KMS-11 (cell line): ENCODE data around the gene HS6ST3.

ENCODE experiments used
- H2AFZ ChIP-seq: fragments of 200-600 bp; sonication (generic); 2 replicates; pipeline ENCODE4 v1.6.1; 2016; ENCODE audit warnings: antibody characterized with exemption, mixed run types, low read depth
- H3K27ac ChIP-seq: fragments of 200-600 bp; sonication (generic); 2 replicates; pipeline ENCODE4 v1.6.1; 2016; ENCODE audit warnings: mild to moderate bottlenecking, mixed run types
- H3K27me3 ChIP-seq: fragments of 200-600 bp; sonication (generic); 2 replicates; pipeline ENCODE4 v1.6.1; 2017; ENCODE audit warnings: mild to moderate bottlenecking, low read depth, mixed run types, moderate library complexity; ENCODE audit not compliant: insufficient read depth
- H3K36me3 ChIP-seq: fragments of 200-600 bp; sonication (generic); 2 replicates; pipeline ENCODE4 v1.6.1; 2017; ENCODE audit warnings: mild to moderate bottlenecking, mixed run types; ENCODE audit not compliant: insufficient read depth
- H3K4me1 ChIP-seq: fragments of 200-600 bp; sonication (generic); 2 replicates; pipeline ENCODE4 v1.6.1; 2016; ENCODE audit warnings: mild to moderate bottlenecking, low read depth, mixed run types; ENCODE audit not compliant: poor library complexity, severe bottlenecking
- H3K4me2 ChIP-seq: fragments of 200-600 bp; sonication (generic); 2 replicates; pipeline ENCODE4 v1.7.0; 2016; ENCODE audit warnings: mild to moderate bottlenecking, mixed run types
- H3K4me3 ChIP-seq: fragments of 200-600 bp; sonication (generic); IDR thresholded peaks from 2 replicates; pipeline ENCODE4 v1.6.1; 2017; ENCODE audit warnings: low read depth, low read length, mixed read lengths; ENCODE audit not compliant: insufficient read depth
- H3K79me2 ChIP-seq: fragments of 200-600 bp; sonication (generic); 2 replicates; pipeline ENCODE4 v1.6.1; 2016; ENCODE audit warnings: low read depth, mixed run types; ENCODE audit not compliant: insufficient read depth
- H3K9ac ChIP-seq: fragments of 200-600 bp; sonication (generic); 2 replicates; pipeline ENCODE4 v1.6.1; 2016; ENCODE audit warnings: mild to moderate bottlenecking, mixed run types
- H4K20me1 ChIP-seq: fragments of 200-600 bp; sonication (generic); 2 replicates; pipeline ENCODE4 v1.6.1; 2016; ENCODE audit warnings: mild to moderate bottlenecking, mixed run types; ENCODE audit not compliant: insufficient read depth
- TF ChIP-seq, protein P1 (sequence below): fragments of 200-600 bp; sonication (generic); conservative IDR thresholded peaks from 2 replicates; pipeline ENCODE4 v1.6.1; 2017; ENCODE audit warnings: low read depth, mild to moderate bottlenecking, antibody characterized with exemption, low read length, moderate library complexity, mixed read lengths

Gene HS6ST3

DNA sequence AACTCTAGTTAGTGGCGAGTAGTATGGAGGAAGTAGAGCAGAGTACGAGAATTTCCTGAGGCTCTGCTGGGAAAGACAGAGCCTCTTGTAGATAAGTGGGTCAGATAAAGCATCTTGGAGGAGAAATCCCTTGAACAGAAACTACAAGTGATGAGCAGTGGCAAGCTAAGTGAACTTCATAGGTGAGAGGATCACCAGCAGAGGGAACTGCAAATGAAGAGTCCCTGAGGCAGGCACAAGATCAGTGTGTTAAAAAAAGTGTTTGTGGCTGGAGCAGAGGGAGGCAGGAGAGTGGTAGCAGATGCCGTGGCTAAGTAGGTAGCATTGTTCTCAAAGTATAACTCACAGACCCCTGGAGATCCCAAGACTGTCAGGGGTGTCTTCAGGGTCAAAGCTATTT lies 437.6 kb downstream of the HS6ST3 start:
- no peaks in the 10 kb centered on the region for H4K20me1 ChIP-seq
- H3K9ac ChIP-seq: no peak overlapping the region
- TF ChIP-seq, protein P1, sequence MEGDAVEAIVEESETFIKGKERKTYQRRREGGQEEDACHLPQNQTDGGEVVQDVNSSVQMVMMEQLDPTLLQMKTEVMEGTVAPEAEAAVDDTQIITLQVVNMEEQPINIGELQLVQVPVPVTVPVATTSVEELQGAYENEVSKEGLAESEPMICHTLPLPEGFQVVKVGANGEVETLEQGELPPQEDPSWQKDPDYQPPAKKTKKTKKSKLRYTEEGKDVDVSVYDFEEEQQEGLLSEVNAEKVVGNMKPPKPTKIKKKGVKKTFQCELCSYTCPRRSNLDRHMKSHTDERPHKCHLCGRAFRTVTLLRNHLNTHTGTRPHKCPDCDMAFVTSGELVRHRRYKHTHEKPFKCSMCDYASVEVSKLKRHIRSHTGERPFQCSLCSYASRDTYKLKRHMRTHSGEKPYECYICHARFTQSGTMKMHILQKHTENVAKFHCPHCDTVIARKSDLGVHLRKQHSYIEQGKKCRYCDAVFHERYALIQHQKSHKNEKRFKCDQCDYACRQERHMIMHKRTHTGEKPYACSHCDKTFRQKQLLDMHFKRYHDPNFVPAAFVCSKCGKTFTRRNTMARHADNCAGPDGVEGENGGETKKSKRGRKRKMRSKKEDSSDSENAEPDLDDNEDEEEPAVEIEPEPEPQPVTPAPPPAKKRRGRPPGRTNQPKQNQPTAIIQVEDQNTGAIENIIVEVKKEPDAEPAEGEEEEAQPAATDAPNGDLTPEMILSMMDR: no peak
- H3K27me3 ChIP-seq: no peaks in the 10 kb centered on the region
- H3K4me2 ChIP-seq: no peak overlapping the region
- no peak overlapping the region for H3K4me3 ChIP-seq
- H3K4me1 ChIP-seq: no peaks in the 10 kb centered on the region
- no peak overlapping the region for H2AFZ ChIP-seq
- H3K79me2 ChIP-seq: no peaks in the 10 kb centered on the region
- H3K27ac ChIP-seq: no peak overlapping the region
- H3K36me3 ChIP-seq: no peaks in the 10 kb centered on the region

DNA sequence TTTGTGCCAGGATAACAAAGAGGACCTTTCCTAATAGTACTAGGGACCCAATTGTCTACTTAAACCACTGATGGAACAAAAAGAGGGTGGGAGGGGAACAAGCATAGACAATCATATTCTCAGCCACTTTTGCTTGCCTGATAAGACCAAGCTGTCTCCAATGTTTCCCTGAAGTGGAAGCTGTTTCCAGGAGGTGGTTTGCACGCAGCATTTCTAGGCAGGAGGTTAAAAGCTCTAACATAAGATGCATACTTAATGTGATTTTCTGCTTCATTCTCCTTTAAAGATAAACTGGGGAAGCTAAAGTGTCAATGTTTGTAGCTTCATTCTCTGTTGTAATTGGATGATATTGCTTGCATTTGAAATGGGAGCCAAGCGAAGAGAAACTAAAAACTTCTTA lies 442.9 kb downstream of the HS6ST3 start:
- TF ChIP-seq, protein P1: no peak
- H3K4me2 ChIP-seq: no peak overlapping the region
- no peaks in the 10 kb centered on the region for H3K4me1 ChIP-seq
- H4K20me1 ChIP-seq: no peaks in the 10 kb centered on the region
- H3K27me3 ChIP-seq: no peaks in the 10 kb centered on the region
- H3K4me3 ChIP-seq: no peak overlapping the region
- no peak overlapping the region for H3K27ac ChIP-seq
- H3K9ac ChIP-seq: no peak overlapping the region
- no peaks in the 10 kb centered on the region for H3K36me3 ChIP-seq
- H3K79me2 ChIP-seq: no peaks in the 10 kb centered on the region
- no peak overlapping the region for H2AFZ ChIP-seq

DNA sequence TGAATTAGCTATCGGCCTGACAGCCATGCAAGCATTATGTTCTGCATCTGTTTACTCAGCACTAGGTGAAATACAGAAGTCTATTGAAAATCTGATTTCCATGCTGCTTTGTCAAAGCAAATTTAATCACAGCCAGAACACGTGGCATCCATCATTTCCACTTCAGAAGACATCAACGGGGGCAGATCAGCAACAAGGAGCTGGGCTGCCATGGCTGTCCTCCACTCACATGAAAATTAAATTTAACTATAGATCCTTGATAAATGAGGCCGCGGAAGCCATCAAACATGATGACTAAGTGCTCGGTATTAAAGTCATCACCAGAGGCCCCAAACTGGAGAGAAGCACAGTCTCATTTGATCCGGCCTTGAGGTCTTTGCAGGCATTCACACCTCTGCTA lies 443.5 kb downstream of the HS6ST3 start:
- H3K27ac ChIP-seq: no peak overlapping the region
- no peak overlapping the region for H2AFZ ChIP-seq
- H3K4me3 ChIP-seq: no peak overlapping the region
- no peak overlapping the region for H3K4me2 ChIP-seq
- no peaks in the 10 kb centered on the region for H4K20me1 ChIP-seq
- no peak overlapping the region for H3K9ac ChIP-seq
- H3K36me3 ChIP-seq: no peaks in the 10 kb centered on the region
- no peaks in the 10 kb centered on the region for H3K4me1 ChIP-seq
- H3K79me2 ChIP-seq: no peaks in the 10 kb centered on the region
- H3K27me3 ChIP-seq: no peaks in the 10 kb centered on the region
- TF ChIP-seq, protein P1: no peak

DNA sequence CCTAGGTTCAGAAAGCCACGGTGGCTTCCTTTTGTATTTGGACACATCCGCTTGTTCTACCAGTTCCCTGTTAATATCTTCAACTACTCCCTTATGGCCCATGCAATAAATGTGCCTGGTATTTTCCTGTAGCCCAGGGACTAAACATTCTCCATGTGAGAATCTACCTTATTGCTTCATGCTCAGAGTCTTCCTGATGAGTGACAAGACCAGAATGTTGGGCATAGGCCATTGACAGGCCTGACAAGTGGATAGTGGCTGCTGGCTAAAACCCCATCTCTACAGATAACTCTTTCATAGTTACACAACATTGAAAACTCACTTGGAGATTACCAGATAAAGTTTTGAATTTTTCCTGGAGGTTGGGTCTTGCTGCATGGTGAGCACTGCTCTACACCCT lies 449.9 kb downstream of the HS6ST3 start:
- Histone ChIP-seq H3K4me2 (no peak overlapping the region), H4K20me1 (no peaks in the 10 kb centered on the region), H2AFZ (no peak overlapping the region), H3K27me3 (no peaks in the 10 kb centered on the region), H3K27ac (no peak overlapping the region), H3K4me3 (no peak overlapping the region), H3K4me1 (no peaks in the 10 kb centered on the region), H3K9ac (no peak overlapping the region), H3K36me3 (no peaks in the 10 kb centered on the region), H3K79me2 (no peaks in the 10 kb centered on the region)
- TF ChIP-seq, protein P1: no peak
